ENCODE results near the gene ZNF786.
"Not testable (repeated sequence)": the region's sequence is repeated elsewhere in the genome, so short reads cannot be mapped to it uniquely, and the experiment has no call there.

Gene ZNF786, protein sequence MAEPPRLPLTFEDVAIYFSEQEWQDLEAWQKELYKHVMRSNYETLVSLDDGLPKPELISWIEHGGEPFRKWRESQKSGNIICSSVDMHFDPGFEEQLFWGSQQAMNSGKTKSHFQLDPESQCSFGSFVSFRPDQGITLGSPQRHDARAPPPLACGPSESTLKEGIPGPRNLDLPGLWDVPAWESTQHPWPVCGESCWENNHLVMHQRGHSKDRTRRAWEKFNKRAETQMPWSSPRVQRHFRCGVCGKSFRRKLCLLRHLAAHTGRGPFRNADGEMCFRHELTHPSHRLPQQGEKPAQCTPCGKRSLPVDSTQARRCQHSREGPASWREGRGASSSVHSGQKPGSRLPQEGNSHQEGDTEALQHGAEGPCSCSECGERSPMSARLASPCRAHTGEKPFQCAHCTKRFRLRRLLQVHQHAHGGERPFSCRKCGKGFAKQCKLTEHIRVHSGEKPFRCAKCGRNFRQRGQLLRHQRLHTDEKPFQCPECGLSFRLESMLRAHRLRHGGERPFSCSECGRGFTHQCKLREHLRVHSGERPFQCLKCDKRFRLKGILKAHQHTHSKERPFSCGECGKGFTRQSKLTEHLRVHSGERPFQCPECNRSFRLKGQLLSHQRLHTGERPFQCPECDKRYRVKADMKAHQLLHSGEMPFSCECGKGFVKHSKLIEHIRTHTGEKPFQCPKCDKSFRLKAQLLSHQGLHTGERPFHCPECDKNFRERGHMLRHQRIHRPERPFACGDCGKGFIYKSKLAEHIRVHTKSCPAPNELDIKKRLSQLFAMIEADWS

DNA sequence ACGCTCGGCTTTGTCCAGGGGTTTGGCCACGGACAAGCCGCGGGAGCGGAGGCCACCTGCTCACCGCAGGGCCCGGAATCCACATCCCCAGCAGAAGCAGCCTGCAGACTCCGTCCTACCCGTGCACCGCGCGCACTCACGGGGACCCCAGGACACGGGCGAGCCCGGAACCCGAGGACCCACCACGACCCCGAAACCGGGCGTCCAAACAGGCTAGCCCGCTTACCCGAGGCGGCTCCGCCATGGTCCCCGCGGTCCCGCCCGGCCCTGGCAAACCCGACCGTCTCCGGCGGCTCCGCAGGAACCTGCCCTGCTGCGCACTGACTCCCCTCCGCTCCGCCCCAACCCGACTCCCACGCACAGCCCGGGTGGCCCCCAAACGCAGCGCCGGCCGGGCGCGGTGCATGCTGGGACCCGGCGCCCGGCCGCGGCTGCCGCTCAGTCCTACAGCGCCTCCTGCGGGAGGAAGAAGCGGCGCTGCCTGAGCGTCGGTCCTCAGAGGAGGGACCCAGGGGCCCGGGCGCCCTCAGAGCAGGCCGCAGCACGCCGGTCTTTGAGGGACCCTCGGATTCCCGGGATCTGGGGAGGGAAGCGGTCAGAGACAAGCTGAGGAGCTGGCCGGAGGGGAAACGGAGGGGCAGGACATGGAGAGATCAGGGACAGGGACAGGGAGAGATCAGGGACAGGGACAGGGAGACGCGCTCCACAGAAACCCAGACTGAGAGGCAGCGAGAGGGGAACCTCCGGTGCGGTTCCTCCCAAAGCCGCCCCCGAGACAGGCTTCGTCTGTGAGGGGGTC is at the start of gene ZNF786:
Gene ZNF786, minus strand, starts transcription at position 322 of the 799 bp plus-strand sequence. Its CDS starts 78 bp downstream, at position 244.
- in situ Hi-C loops (cut with HindIII; ENCODE audit: low sequenced_read_pairs), result no loop called here

GRCh38 chr7:149136118-149136517 is 45.6 kb upstream of the ZNF786 start:
- in situ Hi-C loops (cut with HindIII; ENCODE audit: low sequenced_read_pairs), result no loop called here

DNA sequence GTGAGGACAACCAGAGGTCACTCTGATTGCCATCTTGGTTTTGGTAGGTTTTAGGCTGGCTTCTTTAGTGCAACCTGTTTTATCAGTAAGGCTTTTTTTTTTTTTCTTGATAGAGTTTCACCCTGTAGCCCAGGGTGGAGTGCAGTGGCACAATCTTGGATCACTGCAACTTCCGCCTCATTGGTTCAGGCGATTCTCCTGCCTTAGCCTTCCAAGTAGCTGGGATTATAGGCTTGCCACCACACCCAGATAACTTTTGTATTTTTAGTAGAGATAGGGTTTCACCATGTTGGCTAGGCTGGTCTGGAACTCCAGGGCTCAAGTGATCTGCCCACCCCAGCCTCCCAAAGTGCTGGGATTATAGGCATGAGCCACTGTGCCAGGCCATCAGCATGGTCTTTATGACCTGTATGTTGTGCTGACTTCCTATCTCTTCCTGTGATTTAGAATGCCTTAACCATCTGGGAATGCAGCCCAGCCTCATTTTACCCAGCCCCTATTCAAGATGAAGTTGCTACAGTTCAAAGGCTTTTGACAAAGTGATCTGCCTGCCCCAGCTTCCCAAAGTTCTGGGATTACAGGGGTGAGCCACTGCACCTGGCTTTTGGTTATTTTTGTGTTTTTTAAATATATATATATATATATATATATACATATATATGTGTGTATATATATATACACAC is 42.7 kb upstream of the ZNF786 start:
- in situ Hi-C loops (cut with HindIII; ENCODE audit: low sequenced_read_pairs), result no loop called here

DNA sequence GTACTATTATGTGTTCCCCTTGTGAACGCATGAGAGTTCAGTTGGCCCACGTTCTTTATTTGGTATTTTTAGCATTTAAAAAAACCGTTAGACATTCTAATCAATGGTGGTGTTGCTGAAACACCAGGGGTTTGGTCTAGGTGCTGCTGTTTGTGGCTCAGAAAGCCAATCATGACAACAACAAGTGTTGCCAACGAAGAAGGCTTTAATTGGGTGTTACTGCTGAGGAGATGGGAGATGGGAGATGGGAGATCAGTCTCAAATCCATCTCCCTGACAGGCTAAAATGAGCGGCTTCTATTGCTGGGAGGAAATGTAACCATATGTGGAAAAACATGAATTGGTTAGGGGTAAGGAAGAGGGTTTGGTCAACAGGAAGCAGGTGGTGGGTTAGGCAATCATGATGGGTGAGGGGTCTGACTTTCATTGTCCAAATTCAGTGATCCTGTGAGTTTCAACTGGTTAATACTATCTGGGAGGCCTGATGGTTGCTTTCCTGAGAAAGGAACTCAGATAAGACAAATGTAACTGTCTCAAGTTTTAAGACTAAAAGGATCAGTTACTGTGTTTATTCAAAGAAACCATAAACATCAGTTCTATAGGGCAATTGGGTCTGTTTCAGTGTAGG is 40.2 kb upstream of the ZNF786 start:
- in situ Hi-C loops (cut with HindIII; ENCODE audit: low sequenced_read_pairs), result no loop called here

GRCh38 chr7:149126662-149127266 is 36.2 kb upstream of the ZNF786 start:
- in situ Hi-C loops (cut with HindIII; ENCODE audit: low sequenced_read_pairs), result no loop called here

GRCh38 chr7:149125863-149126661 is 35.5 kb upstream of the ZNF786 start, which contains the start of gene ZNF425:
ZNF425 (minus strand) TSS chr7:149126324; CDS start chr7:149126213, 111 bp downstream.
- in situ Hi-C loops (cut with HindIII; ENCODE audit: low sequenced_read_pairs), result no loop called here

DNA sequence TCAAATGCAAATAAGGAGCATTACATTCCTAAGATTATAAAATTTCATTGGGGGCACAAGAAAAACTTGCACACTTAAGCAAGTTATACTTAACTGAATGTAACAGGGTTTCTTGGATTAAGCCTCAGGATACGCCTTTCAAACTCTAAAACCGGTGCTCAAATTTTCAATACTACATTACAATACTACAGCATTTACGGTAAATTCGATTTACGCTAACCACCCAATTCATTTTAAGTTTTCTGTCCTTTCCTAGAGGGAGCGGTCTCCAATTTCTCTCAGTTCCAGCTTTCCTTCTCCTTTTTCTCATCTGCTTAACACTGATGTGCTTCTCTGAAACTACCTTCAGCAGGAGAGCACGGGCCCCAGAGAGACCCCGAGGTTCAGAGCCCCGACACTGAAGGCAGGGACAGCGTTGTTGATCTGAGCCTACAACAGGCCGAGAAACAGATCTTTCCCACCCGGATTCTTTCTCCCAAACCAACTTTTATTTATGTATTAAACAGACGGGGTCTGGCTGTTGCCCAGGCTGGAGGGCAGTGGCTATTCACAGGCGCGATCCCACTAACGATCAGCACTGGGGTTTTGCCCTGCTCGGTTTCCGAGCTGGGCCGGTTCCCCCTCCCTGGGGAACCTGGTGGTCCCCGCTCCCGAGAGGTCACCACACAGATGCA is 34.8 kb upstream of the ZNF786 start:
- in situ Hi-C loops (cut with HindIII; ENCODE audit: low sequenced_read_pairs), result no loop called here

DNA sequence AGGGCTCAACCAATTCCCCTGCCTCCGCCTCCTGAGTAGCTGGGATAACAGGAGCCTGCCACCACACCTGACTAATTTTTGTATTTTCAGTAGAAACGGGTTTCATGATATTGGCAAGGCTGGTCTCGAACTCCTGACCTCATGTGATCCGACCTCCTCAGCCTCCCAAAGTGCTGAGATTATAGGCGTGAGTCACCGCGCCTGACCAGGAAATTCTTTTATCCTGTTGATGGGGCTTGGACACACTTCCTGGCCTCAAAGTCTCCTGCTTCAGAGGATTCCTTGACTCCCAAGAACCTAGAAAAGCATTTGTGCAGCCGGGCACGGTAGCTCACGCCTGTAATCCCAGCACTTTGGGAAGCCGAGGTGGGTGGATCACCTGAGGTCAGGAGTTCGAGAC is 19.5 kb upstream of the ZNF786 start:
- in situ Hi-C loops (cut with HindIII; ENCODE audit: low sequenced_read_pairs), result no loop called here

DNA sequence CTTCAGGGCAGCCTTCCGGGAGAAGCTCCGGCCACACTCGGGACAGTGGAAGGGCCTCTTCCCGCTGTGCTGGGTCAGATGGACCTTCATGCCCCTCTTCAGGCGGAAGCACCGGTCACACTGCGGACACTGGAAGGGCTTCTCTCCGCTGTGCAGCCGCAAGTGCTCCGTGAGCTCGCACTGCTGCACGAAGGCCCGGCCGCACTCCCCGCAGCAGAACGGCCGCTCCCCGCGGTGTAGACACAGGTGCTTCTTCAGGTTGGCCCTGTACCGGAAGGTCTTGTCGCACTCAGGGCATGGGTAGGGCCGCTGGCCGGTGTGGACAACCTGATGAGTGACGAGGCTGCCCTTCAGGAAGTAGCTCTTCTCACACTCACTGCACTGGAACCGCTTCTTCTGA is 14.2 kb upstream of the ZNF786 start:
- in situ Hi-C loops (cut with HindIII; ENCODE audit: low sequenced_read_pairs), result no loop called here

GRCh38 chr7:149104214-149104613 is 13.7 kb upstream of the ZNF786 start:
- in situ Hi-C loops (cut with HindIII; ENCODE audit: low sequenced_read_pairs), result no loop called here

DNA sequence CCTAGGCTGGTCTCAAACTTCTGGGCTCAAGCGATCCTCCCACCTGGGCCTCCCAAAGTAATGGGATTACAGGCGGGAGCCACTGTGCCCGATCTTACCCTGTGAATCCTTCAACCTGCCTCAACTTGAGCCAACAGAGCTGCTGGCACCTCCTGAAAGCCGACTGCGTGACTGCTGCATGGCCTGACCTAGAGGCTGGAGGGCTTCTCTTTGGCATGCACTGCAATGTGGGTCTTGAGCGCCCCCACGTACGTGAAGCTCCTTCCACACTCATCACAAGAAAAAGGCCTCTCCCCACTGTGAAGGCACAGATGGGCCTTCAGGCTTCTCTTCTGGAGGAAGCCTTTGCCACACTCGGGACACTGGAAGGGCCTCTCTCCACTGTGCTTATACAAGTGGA is 12.9 kb upstream of the ZNF786 start:
- in situ Hi-C loops (cut with HindIII; ENCODE audit: low sequenced_read_pairs), result no loop called here

- in situ Hi-C loops (cut with HindIII; ENCODE audit: low sequenced_read_pairs), result no loop called here
Measured at GRCh38 chr7:149102666-149103065, 12.1 kb upstream of the ZNF786 start.

GRCh38 chr7:149100821-149101220 is 10.3 kb upstream of the ZNF786 start:
- in situ Hi-C loops (cut with HindIII; ENCODE audit: low sequenced_read_pairs), result no loop called here

- in situ Hi-C loops (cut with HindIII; ENCODE audit: low sequenced_read_pairs), result no loop called here
Measured at GRCh38 chr7:149099058-149099457, 8.5 kb upstream of the ZNF786 start.

DNA sequence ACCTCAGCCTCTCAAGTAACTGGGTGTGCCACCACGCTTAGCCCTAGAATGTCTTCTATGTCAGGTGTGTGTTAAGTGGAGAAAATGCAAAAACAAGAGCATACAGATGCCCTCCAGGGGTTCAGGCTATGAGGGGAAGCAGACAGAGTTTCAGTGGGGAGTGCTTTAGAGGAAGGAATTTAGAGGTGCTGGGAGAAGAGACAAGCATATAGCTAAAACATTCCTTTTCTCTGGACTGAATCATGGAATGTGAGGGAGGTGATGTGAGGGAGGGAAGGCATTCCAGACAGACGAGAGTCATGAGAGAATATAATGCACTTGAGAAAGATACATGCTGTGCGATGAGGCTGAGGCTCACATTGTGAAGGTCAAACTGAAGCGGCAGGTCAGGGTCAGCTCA is 6.6 kb upstream of the ZNF786 start:
- in situ Hi-C loops (cut with HindIII; ENCODE audit: low sequenced_read_pairs), result no loop called here

- in situ Hi-C loops (cut with HindIII; ENCODE audit: low sequenced_read_pairs), result no loop called here
Measured at GRCh38 chr7:149093228-149093627, 2.7 kb upstream of the ZNF786 start.

- in situ Hi-C loops (cut with HindIII; ENCODE audit: low sequenced_read_pairs), result not testable (repeated sequence)
Measured at GRCh38 chr7:149092244-149092643, 1.7 kb upstream of the ZNF786 start.

GRCh38 chr7:149087376-149087775 is 3.1 kb downstream of the ZNF786 start:
- in situ Hi-C loops (cut with HindIII; ENCODE audit: low sequenced_read_pairs), result no loop called here
